Ovary (tissue), 9 donors: ENCODE data around the gene RAB6A. TPM values are rescaled to one million over a fixed set of nuclear protein-coding genes. Genes with fewer than 3 reads are reported as not detected.

Source experiments
- DNase-seq, 5 donors: peaks; one replicate each; pipeline ENCODE4 v3.0.0-alpha.2; 2019 to 2020
- H3K27ac ChIP-seq, 2 donors: fragments of 200-600 bp; one replicate each; pipeline versions ENCODE4 v1.5.1 to v1.8.0; 2019 to 2022
- H3K27me3 ChIP-seq: fragments of 200-600 bp; one replicate; pipeline ENCODE4 v1.8.0; 2022
- H3K36me3 ChIP-seq: fragments of 200-600 bp; sonication (generic); one replicate; pipeline ENCODE4 v1.5.1; 2019
- H3K4me1 ChIP-seq: one replicate; pipeline ENCODE4 v1.8.1; 2013; ENCODE audit warnings: mild to moderate bottlenecking, moderate library complexity; ENCODE audit not compliant: insufficient read depth
- H3K4me3 ChIP-seq: fragments of 200-600 bp; sonication (generic); one replicate; pipeline ENCODE4 v1.5.1; 2017
- H3K9me3 ChIP-seq, 2 donors: fragments of 200-600 bp in 1 of 2; sonication (generic) in 1 of 2; one replicate each; pipeline versions ENCODE4 v1.5.1 to v1.8.1; 2013 to 2019; ENCODE audit warnings: mild to moderate bottlenecking in 1 of 2, moderate library complexity in 1 of 2
- EP300 ChIP-seq: sonication (generic); formaldehyde crosslinking; IDR thresholded peaks from one replicate; pipeline ENCODE4 v1.6.1; 2017; ENCODE audit warnings: antibody characterized with exemption
- POLR2A ChIP-seq: fragments of 450-650 bp; IDR thresholded peaks from one replicate; pipeline ENCODE4 v1.6.1; 2017; ENCODE audit warnings: antibody characterized with exemption, mild to moderate bottlenecking, moderate library complexity
- WGBS, 3 donors: extraction: QIAGEN DNeasy Blood & Tissue Kit in 1 of 3; methylation state at CpG; one replicate each; pipeline versions ENCODE4 v1.1.5 to v1.1.7; 2013 to 2017; 5-methylcytosine and 5-hydroxymethylcytosine counted together
- intact Hi-C, 4 donors: fragments of 100-400 bp; cut with DNase I; formaldehyde crosslinking; loops; one replicate each; pipeline versions ENCODE4 v1.11.0 to v1.15.1; 2022 to 2023
- polyA plus RNA-seq, 2 donors: library from polyadenylated mRNA; stranded (reverse); fragments of 200-250 nt in 1 of 2; fragments of 350-450 nt in 1 of 2; fragmentation: Illumina TruSeq in 1 of 2; extraction: RNeasy Lipid Tissue Mini Kit (QIAGEN cat#74804) in 1 of 2; gene quantifications; one replicate each; pipeline ENCODE4 v1.2.3, GENCODE V29; 2013 to 2014
- total RNA-seq, 7 donors: library from RNA; depleted of rRNA in 2 of 7; stranded (reverse); fragments of >200 nt in 2 of 7; fragmentation: NEBNext Ultra II Directional in 3 of 7; extraction: Animal tissue kit (Norgen Biotek cat#: 25700) in 3 of 7; gene quantifications; one replicate each; pipeline versions ENCODE4 v1.1.0 to v1.2.4, GENCODE V29; 2016 to 2023
- TF ChIP-seq, protein P1 (sequence below), 3 donors: fragments of 450-650 bp in 2 of 3; fragments of 200-600 bp in 1 of 3; IDR thresholded peaks; one replicate each; pipeline versions ENCODE4 v1.5.1 to v1.8.0; 2016 to 2022; ENCODE audit warnings: antibody characterized with exemption in 3 of 3, mild to moderate bottlenecking in 1 of 3
- donor health status: DM: no; HTN: no; CAD: no; lungs with moderate emphysema.
- donor health status: DM: no; HTN: no; CAD: no.
- donor health status: Bipolar disorder and iron deficiency.
- donor health status: DM: yes; HTN: yes; CAD: no.
- donor health status: DM: no; HTN: no; CAD: no.
- donor health status: DM: yes; HTN: yes; CAD: no.

RAB6A gene
- total and polyA plus RNA-seq, 9 donors = 55.9 to 128 (median 102) TPM

DNA sequence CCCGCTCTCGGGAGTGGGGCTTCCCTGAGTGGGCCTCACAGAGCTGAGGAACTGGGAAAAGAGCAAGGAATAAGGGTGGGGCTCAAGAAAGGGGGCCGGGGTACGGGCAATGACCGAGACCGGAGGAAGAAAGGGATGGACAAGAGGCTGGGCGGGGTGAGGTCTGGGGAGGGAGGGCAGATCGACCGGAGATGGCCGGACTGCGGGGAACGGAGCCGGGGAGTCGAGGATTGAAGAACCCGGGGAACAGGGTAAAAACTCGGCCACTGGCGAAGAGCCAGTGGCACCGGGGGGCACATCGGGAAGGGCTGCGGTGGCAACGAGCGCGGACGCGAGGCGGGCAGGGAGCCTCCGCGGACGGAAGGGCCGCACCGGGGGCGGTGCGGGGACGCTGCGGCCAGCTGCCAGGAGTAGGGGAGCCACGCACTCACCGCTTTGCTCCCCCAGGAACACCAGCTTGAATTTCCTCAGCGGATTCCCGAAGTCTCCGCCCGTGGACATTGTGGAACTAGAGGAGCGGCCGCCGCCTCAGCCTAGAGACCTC is 667 bp downstream of the RAB6A start:
- DNase-seq = peak; percentile 48 to 78 (median 71)
- Histone ChIP-seq H3K36me3 (no peaks in the 10 kb centered on the region), H3K27ac (peak overlapping the region; percentile 94 to 98), H3K9me3 (no peaks in the 10 kb centered on the region), H3K4me3 (peak overlapping the region; percentile 88), H3K4me1 (peaks cover 2% of the 10 kb centered on the region), H3K27me3 (no peaks in the 10 kb centered on the region)
- intact Hi-C loops = no loop called here
- TF ChIP-seq EP300 = no peak
- TF ChIP-seq POLR2A = no peak
- TF ChIP-seq, protein P1, sequence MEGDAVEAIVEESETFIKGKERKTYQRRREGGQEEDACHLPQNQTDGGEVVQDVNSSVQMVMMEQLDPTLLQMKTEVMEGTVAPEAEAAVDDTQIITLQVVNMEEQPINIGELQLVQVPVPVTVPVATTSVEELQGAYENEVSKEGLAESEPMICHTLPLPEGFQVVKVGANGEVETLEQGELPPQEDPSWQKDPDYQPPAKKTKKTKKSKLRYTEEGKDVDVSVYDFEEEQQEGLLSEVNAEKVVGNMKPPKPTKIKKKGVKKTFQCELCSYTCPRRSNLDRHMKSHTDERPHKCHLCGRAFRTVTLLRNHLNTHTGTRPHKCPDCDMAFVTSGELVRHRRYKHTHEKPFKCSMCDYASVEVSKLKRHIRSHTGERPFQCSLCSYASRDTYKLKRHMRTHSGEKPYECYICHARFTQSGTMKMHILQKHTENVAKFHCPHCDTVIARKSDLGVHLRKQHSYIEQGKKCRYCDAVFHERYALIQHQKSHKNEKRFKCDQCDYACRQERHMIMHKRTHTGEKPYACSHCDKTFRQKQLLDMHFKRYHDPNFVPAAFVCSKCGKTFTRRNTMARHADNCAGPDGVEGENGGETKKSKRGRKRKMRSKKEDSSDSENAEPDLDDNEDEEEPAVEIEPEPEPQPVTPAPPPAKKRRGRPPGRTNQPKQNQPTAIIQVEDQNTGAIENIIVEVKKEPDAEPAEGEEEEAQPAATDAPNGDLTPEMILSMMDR (IDR thresholded peaks at IDR 0.05) = no peak
- 0 to 1% (median 1%) methylated on average over 39 to 44 of the region's 44 CpGs for WGBS, 3 donors

DNA sequence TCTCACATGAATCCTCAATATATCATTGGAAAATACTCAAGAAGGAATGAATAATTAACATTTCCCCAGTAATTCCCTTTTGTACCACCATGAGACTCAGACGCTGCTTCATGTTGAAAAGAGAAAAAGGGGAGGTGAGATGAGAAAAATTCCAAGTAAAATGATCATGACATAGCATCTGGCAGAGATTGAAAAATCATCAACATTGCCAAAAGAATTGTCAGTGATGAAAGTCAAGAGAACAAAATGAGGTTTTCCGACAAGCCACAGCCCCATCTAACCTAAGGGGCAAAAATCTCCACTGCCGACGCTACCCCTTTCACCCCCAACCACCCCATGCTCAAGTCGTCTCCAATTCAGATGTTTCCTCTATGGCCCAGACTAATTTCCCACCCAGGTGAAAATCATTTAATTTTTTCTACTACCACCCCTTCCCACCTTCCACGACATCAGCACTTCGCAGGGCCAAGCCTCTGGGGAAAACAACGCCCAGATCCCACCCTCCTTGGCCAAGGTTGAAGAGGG is 1.2 kb downstream of the RAB6A start:
- H3K9me3 ChIP-seq = no peaks in the 10 kb centered on the region
- TF ChIP-seq, protein P1 (IDR thresholded peaks at IDR 0.05) = peak in 2 of 3 donors; percentile 9 to 12
- TF ChIP-seq POLR2A = no peak
- TF ChIP-seq EP300 = no peak
- no peak for DNase-seq
- peak overlapping the region; percentile 88 for H3K4me3 ChIP-seq
- 0 to 2% (median 1%) methylated on average over 8 of the region's 8 CpGs for WGBS, 3 donors
- intact Hi-C loops = no loop called here
- peak overlapping the region; percentile 94 to 98 for H3K27ac ChIP-seq
- no peaks in the 10 kb centered on the region for H3K36me3 ChIP-seq
- no peaks in the 10 kb centered on the region for H3K27me3 ChIP-seq
- H3K4me1 ChIP-seq = peaks cover 2% of the 10 kb centered on the region

DNA sequence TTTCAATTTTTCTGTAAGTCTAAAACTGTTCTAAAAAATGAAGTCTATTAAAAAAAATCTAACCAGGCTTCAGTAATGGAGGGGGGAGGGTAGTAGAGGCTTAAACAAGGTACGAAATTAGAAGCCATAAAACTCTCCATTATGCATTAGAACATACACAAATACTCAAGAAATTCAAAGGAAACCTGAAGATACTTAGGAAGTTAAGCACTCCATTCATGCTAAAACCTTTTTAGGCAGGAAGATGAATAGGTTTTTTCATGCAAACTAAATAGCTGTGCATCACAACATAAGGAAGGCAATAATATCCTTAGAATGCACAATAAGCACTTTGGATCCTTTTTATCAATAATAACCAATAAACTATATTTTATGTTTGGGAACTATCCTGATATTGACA is 2.4 kb downstream of the RAB6A start:
- TF ChIP-seq, protein P1 (IDR thresholded peaks at IDR 0.05) = no peak

DNA sequence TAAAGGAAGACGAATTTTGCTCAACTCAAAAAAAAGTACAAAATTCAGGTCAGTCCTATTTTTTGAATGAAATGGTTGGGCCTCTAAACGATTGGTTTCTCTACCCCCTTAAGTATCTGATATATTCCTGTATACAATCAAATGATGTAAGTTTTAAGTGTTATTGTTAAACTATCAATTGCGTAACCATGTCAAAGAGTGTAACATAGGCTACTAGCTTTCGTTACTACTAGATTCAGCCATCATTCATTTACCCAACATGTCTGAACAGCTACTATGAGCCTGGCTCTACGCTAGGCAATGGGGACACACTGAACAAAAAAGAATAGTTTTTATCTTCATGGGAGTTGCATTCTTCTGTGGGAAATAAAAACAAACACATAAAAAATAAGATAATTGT is 3.3 kb downstream of the RAB6A start:
- WGBS, 3 donors = 89 to 90% (median 89%) methylated on average over 5 of the region's 5 CpGs
- no peak overlapping the region for H3K27ac ChIP-seq
- H3K4me3 ChIP-seq = no peak overlapping the region
- intact Hi-C loops = no loop called here
- TF ChIP-seq EP300 (no peak), POLR2A (no peak)
- TF ChIP-seq, protein P1 (IDR thresholded peaks at IDR 0.05) = no peak
- H3K9me3 ChIP-seq = no peaks in the 10 kb centered on the region
- DNase-seq = no peak
- no peaks in the 10 kb centered on the region for H3K36me3 ChIP-seq
- no peaks in the 10 kb centered on the region for H3K27me3 ChIP-seq
- peaks cover 9% of the 10 kb centered on the region for H3K4me1 ChIP-seq

More for the DNA sequence above, 2.4 kb downstream of the RAB6A start:
- intact Hi-C loops = no loop called here
- DNase-seq = no peak
- H3K4me1 ChIP-seq = peaks cover 4% of the 10 kb centered on the region
- no peaks in the 10 kb centered on the region for H3K36me3 ChIP-seq
- no peaks in the 10 kb centered on the region for H3K27me3 ChIP-seq
- H3K27ac ChIP-seq = no peak overlapping the region
- WGBS, 3 donors = 52 to 63% (median 53%) methylated on average over 1 of the region's 1 CpG
- no peak overlapping the region for H3K4me3 ChIP-seq
- H3K9me3 ChIP-seq = no peaks in the 10 kb centered on the region
